Measurements from ENCODE around the gene MRPL58. TPM values are rescaled to one million over a fixed set of nuclear protein-coding genes. Genes with fewer than 3 reads are reported as not detected.

Gene MRPL58
- total RNA-seq, 1 experiment from 2014 or later, result 41.0 TPM

- no peak for DNase-seq
- Mint-ChIP-seq H3K27ac (peak overlapping the region in 2 of 3 experiments; percentile 70 to 82; a peak in 2 of 7 replicates), H3K9me3 (no peaks in the 10 kb centered on the region), H3K4me1 (peaks cover 23 to 25% of the 10 kb centered on the region in 2 experiments), H3K27me3 (ENCODE audit: low read depth) (peaks cover 2% of the 10 kb centered on the region), H3K36me3 (ENCODE audit: insufficient read depth in 1 of 3, low read depth in 3 of 3) (peaks cover 2 to 17% (median 11%) of the 10 kb centered on the region in 3 experiments; a peak in 5 of 7 replicates), H3K4me3 (no peak overlapping the region)
- H3K79me2 ChIP-seq (ENCODE audit: insufficient read depth, low read length), result no peaks in the 10 kb centered on the region
- H4K8ac ChIP-seq (replicated peaks; ENCODE audit: insufficient read length, low read depth, low read length), result no peak overlapping the region
- H2AFZ ChIP-seq (ENCODE audit: low read length), result no peak overlapping the region
- H4K91ac ChIP-seq (ENCODE audit: insufficient read length, low read depth, low read length), result no peak overlapping the region
- H3K18ac ChIP-seq (ENCODE audit: insufficient read length, low read depth, low read length), result no peak overlapping the region
- no CpG with 5 or more reads among the region's 2 CpGs for WGBS (ENCODE audit: extremely low coverage, insufficient read length, low lambda C conversion rate)
- no peak overlapping the region for H3K4ac ChIP-seq (ENCODE audit: low read depth, low read length)
- no peak overlapping the region for H3K27ac ChIP-seq (ENCODE audit: insufficient read length, low read depth, low read length)
- no peak overlapping the region for H2BK120ac ChIP-seq (ENCODE audit: low read depth, low read length, poor library complexity, severe bottlenecking)
- no peak overlapping the region for H2AK5ac ChIP-seq (ENCODE audit: insufficient read length, low read length)
- no peak overlapping the region for H3T11ph ChIP-seq (ENCODE audit: low read length)
- no peaks in the 10 kb centered on the region for H3K79me1 ChIP-seq (ENCODE audit: insufficient read depth, low read depth, low read length, poor library complexity, severe bottlenecking)
- H2BK20ac ChIP-seq (ENCODE audit: low read depth, low read length, poor library complexity, severe bottlenecking), result no peak overlapping the region
- H2BK12ac ChIP-seq (ENCODE audit: insufficient read length, low read depth, low read length), result no peak overlapping the region
- TF ChIP-seq, protein P1, sequence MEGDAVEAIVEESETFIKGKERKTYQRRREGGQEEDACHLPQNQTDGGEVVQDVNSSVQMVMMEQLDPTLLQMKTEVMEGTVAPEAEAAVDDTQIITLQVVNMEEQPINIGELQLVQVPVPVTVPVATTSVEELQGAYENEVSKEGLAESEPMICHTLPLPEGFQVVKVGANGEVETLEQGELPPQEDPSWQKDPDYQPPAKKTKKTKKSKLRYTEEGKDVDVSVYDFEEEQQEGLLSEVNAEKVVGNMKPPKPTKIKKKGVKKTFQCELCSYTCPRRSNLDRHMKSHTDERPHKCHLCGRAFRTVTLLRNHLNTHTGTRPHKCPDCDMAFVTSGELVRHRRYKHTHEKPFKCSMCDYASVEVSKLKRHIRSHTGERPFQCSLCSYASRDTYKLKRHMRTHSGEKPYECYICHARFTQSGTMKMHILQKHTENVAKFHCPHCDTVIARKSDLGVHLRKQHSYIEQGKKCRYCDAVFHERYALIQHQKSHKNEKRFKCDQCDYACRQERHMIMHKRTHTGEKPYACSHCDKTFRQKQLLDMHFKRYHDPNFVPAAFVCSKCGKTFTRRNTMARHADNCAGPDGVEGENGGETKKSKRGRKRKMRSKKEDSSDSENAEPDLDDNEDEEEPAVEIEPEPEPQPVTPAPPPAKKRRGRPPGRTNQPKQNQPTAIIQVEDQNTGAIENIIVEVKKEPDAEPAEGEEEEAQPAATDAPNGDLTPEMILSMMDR (conservative IDR thresholded peaks at IDR 0.05), result no peak
- no peaks in the 10 kb centered on the region for H4K20me1 ChIP-seq (ENCODE audit: control insufficient read depth, insufficient read depth, insufficient read length)
- H3K27me3 ChIP-seq (ENCODE audit: insufficient read depth, low read length), result no peaks in the 10 kb centered on the region
- no peak overlapping the region for H3K56ac ChIP-seq (ENCODE audit: insufficient read length, low read depth, low read length)
- no peak overlapping the region for H3K14ac ChIP-seq (ENCODE audit: insufficient read depth, low read length)
- no peaks in the 10 kb centered on the region for H3K9me3 ChIP-seq (ENCODE audit: control insufficient read depth, low read depth, low read length)
- no peak overlapping the region for H3K23ac ChIP-seq (ENCODE audit: insufficient read length, low read depth, low read length)
- H3K23me2 ChIP-seq (ENCODE audit: insufficient read length, low read depth, low read length, poor library complexity, severe bottlenecking), result peaks cover 10% of the 10 kb centered on the region
- H4K5ac ChIP-seq (ENCODE audit: insufficient read length, low read depth, low read length), result no peak overlapping the region
- H3K9ac ChIP-seq (ENCODE audit: extremely low read depth, insufficient read length, low read length), result no peak overlapping the region
- no peak overlapping the region for H3K4me2 ChIP-seq (ENCODE audit: insufficient read depth, insufficient read length, low read length)
- H2BK15ac ChIP-seq (ENCODE audit: low read depth, low read length), result no peak overlapping the region
- H3K4me1 ChIP-seq (ENCODE audit: insufficient read depth, low read length), result no peaks in the 10 kb centered on the region; the same call in 1 of the 2 replicates
- H2BK5ac ChIP-seq (ENCODE audit: insufficient read length, low read length), result no peak overlapping the region
Measured at GRCh38 chr17:75009139-75009724, 3.2 kb upstream of the MRPL58 start.
